HG03439 (cell line): ENCODE measurements around the gene DNMT3A.

Source experiments
- ATAC-seq: cut with Tn5 transposase; IDR thresholded peaks from one replicate; pipeline ENCODE4 v1.9.1; 2021; ENCODE audit warnings: mild to moderate bottlenecking, moderate library complexity; ENCODE audit not compliant: unreplicated experiment

The DNMT3A gene

DNA sequence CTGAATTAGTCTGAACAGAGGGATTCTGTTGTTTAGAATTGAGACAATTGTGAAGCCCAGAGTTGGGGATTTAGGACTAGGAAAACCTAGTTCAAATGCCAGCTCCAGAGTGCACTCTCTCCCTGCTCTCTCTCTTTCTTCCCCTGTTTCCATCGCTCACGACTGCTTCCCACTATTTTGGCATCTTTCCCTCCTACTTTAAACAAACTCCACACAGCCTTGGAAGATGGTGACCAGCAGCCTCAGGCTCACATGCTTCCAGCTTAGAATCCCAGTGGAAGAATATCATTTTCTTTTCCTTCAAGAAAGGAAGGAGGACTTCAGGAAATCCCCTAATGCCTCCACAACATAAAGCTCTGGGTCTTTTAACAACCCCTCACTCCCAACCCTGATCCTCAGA, 6.1 kb upstream of the DNMT3A start:
- ATAC-seq: no peak

DNA sequence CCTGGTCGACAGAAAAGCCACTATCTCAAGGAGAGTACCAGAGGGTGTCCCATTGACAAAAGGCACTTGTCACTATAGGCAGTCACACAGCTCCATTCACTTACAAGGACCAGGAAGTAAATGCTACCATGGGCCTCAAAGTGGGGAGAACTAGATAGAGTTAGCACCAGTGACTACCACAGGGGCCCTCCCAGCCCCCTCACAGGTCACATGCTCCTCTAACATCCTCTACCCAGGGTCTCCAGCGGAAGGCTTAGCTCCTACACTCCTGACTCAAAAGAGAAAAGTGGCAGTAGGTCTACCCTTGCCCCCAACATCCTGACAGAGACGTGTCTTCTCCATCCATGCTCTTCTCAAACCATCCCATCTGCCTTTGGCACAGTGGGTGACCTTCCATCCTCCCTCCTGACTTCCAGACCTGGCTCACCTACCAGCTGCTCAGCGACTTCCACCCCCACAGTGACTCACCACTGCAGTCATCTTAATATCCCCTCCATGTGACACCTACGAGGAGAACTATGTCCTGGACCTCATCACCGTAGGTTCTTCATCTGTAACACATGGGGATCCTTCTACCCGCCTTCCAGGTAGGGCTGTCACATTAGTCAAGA, 5.6 kb upstream of the DNMT3A start:
- ATAC-seq: no peak

DNA sequence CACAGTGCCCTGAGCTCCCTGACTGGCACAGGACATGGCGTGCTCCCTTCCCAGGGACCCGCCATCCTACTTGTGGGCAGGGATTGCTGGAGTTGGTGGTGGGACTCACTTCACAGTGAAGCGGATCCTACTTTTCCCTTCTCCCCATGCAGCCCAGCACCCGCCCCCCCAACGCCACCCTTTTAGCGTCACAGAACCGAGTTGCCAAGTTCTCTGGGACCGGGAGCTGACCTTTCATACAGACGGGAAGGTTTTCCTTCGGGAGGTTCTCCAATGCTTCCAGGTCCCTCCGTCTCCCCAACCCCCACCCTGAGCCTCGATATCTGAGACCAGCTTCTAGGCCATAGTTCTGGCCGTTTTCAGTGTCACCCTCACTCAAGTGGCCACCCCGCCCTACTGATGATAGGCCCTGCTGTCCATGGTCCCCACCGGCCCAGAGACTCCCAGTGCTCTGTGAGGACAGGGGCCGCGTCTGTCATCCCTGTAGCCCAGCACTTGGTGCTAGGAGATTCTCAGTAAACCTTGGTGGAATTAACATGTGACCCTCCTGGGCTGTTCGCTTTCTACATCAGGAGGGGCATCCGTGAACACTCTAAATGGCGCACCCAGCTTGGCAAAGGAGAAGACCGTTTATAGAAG, 1.6 kb upstream of the DNMT3A start:
- ATAC-seq: no peak

DNA sequence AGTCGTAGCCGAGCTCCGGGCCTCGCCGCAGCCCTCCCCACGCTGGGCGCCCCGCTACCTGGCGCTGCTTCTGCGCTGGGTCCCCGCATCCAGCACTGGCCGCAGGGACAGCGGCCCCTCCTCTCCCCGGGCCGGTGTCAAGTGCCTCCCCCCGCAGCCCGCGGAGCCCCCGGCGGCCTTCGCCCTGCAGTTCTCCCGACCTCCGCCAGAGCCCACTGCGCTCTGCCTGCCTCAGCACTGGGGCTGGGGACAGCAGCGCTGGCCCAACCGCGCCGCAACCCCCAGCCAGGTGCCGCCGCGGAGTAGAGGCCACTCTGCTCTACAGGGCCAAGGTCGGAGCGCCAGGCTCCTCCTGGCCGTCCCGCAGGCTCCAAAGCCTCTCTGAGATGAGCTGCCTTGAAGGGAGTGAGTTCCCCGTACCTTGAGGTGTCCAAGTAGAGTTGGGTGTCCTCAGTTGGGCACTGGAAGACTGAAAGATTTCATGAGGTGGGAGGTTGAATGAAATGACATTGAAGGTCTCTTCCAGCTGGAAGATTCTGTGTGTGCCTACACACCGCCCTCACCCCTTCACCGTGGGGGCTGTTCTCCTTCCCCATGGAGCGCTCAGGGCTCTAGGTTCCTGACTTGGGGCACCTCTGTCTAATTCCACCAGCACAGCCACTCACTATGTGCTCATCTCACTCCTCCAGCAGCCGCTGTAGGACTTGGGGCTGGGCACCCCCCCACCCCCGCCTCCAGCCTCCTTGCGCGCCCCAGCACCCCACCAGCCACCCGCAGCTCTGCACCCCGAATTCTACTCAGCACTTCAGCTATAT, 854 bp upstream of the DNMT3A start:
- ATAC-seq: peak; percentile 75

DNA sequence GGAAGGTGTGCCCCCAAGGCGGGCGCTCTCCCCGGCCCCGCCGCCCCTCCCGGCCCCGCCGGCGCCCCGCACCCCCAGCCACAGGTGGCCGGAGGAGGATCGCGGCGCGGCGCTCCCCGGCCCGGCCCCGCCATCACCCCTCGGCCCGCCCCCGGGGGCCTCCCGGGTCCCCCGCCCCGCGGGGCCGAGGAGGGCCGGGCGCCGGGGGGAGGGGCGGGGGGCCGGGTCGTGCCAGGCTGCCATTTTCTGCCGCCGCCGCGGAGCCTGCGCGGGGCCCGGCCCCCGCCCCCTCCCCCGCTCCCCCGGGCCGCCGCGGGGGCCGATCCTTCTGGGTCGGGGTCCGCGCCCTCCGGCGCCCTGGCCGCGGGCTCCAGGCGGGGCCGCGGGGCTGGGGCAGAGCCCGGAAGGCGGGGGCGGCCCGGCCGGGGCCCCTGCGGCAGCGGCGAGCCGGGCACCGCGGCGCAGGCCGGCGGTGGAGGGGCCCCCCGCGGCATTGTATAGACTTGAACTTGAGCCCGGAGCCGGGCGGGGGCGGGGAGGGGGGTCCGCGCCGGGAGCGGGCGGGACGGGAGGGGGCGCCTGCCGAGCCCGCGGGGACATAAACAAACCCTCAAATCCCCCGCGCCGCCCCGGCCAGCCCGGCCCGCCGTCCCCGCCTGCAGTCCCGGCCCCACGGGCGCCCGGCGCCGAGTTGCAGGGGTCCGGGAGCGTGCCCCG, 556 bp downstream of the DNMT3A start:
- peak; percentile 18 for ATAC-seq

DNA sequence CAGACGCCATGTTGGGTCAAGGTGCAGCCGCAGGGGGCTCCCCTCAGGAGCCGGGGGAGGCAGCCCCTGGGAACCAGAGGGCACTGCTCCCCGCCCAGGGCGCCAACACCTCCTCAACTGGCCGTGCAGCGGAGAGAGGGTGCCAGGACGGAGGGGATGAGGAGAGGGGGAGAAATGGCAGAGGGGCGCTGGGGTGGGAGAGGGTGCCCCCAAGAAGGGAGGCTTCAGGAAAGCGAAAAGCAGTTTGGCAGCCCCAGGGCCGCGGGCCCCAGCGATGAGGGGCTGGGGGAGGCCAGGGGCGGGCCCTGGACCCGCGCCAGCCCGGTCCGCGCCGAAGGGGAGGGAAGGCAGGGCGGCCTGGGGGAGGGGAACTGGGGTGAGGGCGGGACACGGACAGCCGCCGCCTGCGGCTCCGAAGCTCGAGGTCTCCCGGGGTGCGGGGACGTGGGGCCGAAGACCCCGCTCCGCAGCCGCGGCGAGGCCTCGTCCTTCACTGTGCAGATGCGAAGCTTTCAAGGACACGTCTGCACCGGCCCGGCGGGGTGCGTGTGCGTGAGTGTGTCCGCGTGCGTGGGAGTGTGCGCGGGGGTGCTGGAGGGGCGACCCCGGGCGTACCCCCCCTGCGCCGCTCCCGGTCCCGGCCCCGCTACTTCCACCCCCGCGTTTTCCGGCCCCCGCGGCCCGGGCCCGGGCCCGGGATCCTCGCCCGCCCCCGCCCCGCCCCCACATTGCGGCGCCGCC, 1.4 kb downstream of the DNMT3A start:
- no peak for ATAC-seq

DNA sequence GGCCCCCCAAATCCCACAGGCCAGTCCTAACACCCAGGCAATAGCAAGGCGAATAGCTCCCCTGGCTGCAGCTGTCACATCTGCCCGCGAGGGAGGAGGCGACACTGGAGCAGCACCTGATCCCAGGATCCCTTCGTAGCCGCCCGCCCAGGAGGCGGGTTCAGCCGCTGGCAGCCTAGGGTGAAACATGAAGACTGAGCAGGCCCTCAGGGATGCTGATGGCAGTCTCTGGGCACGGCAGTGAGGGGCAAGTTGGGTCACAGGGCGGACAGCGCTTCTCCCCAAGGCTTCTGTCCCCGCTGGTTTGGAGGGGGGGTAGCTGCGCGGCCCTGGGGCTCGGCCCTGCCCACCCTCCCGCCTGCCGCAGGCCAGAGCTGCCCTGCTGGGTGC, 1.9 kb downstream of the DNMT3A start:
- ATAC-seq: no peak

DNA sequence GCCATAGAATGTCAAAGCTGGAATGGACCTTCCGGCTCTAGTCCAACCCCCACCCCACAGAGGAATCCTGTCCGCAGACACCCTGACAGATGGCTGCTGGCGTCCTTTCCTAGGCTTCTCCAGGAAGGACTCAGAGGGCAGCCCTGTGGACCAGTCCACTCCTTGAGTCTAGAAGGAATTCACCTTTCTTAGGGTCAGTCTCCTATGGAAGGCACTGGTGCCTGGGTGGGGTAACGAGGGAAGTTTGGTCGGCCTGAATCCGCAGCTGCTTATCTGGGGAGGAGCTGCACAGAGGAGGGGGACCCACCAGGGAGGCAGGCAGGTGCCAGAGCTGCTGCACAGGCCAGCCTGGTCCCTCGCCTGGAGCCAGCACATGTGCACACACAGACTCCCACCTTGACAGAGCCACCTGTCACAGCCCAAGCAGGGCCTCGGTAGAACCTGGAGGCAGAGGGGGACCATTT, 2.5 kb downstream of the DNMT3A start:
- no peak for ATAC-seq

DNA sequence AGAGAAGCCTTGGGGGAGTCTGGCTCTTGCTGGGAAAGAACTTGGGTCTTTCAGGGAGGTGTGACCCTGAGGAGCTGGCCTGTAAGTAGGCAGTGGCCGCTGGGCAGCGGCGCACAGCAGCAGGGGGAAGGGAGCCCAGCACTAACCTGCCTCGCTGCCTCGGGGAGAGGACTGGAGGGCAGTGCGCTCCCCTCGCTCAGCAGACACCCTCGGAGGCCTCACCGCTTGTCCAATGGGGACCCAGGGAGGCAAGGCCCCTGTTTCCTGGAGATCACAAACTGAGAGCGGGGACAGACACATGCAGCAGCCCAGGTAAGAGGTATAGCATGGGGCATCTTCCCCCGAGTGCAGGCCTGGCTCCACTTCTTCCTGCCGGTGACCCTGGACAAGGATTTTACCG, 3.3 kb downstream of the DNMT3A start:
- ATAC-seq: no peak

DNA sequence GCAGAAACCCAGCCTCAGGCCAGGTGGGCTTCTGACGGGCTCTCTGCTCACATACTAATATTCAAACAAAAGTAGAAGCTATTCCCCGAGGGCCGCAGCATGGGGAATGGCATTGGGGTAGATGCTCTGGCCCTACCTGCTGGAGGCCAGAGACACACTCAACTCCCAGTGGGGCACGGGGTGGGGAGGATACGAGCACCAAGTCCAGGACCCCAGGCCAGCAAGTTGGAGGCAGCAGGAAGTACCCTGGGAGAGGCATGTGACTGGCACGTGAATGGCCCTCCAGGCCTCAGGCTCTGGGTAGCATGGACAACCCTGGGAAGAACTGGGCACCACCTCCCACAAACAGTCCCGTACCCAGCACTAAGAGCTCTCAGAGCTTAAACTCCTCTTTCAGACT, 3.8 kb downstream of the DNMT3A start:
- no peak for ATAC-seq

DNA sequence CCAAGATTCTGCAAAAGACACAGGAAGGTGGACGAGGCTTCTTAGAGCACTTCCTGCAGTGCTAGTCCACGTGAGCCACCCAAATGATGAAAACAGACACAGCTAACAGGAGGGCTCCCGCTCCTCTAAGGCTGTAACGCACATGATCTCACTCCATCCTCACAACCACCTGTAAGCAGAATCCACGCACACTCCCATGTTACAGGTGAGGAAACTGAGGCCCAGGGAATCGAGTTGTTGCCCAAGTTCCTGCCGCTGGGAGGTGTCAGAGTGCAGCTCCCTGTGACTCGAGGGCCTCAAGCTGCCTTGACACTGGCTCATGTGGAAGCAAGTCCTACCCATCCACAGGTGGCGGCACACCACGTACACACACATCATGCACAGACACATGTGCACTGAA, 4.4 kb downstream of the DNMT3A start:
- ATAC-seq: no peak

DNA sequence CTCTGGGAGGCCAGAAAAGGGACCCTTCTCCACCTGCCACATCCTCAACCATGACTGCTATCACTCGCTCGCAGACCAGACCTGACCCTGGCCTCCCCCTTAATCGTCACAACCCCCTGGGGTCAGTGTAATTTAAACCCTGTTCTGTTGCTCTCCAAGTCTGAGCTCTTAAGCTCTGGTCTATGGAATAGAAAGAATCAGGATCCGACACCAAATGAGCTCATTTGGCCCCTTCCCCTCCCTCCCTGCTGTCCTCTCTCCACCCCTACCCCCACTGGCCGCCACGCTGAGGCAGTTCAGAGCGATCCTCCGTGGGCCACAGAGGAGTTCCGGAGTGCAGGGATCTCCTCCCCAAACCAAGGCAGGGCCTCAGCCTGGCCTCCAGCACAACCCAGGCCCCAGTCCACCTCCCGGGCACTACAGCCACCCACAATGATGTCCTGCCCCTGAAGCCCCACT, 5.3 kb downstream of the DNMT3A start:
- ATAC-seq: no peak

DNA sequence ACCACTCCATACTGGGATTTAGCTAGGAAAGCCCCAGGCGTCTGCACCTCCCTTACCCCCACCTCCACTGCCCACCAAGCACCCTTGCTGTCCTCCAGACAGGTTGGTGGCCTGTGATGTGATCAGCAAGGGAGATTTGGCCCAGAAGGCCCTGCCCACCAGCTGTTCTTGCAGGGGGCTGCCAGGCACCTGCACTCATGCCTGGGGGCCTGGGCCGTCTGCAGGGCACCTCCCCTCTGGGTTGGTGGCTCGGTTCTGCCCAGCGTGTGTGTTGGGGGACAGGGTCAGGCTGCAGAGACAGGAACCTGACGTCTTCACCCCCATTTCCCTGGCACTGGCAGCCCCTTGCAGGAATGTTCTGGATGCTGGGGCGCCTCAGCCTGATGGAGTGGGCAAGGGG, 5.8 kb downstream of the DNMT3A start:
- no peak for ATAC-seq

DNA sequence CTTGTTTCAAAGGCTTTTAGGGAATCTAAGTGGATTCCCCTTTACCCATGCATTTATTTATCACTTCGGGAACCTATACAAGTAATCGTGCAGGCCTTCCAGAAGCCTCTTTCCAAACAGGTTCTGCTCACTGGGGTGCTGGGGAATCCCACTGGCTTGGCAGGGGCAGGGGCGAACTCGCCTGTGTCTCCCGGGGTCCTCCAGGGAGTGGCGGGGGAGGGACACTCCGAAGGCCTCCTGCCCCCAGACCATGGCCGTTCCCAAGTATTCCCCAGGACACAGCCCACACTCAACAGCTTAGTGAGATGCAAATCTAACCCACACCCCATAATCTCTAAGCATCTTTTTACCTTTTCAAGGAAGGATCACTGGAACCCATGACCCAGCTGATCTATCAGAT, 6.5 kb downstream of the DNMT3A start:
- ATAC-seq: no peak

DNA sequence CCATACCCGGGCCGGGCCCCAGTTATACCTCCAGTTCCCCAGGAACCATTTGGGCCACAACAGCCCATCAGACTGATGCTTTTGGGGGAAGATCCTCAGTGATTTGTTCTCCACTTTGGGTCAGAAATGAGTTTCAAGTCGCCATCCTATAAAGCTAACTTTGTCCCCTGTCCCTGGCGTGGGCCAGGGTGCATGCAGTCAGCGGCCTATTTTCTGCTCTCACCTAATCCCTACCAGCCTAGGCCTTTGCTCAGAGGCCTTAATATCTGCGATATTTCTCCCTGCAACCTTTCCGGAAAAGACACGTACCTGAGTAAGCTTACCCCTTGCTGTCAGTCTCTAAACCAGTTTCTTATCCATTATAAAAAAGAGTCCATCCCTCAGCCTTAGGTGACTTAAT, 7.2 kb downstream of the DNMT3A start:
- ATAC-seq: no peak

DNA sequence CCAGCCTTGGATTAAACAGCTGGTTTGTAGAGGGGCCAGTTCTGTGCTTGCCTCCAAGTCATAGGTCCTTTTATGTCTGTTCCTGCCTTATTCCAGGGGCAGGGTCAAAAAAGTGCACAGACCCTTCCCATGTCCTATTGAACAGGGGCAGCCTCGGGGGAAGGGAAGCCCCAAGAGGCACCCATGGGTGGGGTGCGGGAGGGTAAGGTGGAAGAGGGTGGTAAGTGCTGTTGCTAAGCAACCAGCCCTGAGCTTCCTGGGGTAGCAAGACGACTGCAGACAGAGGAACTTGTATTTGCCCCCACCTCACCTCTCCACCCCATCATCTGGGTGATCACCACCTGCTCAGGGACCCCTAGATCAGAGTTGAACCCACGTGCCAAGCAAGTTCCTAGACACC, 7.7 kb downstream of the DNMT3A start:
- ATAC-seq: no peak

DNA sequence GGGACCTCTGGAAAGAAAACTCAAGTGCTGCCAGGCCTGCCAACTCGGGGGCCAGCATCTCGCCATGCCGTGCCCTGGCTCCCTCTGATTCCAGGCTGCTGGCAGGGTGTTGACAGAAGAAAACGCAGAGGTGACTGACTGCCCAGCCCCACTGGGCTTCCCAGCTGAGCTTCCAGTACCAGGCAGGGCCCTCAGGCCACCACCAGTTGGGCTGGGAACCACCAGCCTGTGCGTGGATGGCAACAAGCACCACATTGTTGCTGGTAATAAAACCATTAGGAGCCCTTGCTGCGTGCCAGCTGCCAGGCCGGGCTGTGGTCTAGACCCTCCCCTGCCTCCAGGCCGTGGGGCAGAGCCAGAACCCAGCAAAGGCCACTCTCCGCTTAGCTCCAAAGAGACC, 9.2 kb downstream of the DNMT3A start:
- ATAC-seq: no peak

DNA sequence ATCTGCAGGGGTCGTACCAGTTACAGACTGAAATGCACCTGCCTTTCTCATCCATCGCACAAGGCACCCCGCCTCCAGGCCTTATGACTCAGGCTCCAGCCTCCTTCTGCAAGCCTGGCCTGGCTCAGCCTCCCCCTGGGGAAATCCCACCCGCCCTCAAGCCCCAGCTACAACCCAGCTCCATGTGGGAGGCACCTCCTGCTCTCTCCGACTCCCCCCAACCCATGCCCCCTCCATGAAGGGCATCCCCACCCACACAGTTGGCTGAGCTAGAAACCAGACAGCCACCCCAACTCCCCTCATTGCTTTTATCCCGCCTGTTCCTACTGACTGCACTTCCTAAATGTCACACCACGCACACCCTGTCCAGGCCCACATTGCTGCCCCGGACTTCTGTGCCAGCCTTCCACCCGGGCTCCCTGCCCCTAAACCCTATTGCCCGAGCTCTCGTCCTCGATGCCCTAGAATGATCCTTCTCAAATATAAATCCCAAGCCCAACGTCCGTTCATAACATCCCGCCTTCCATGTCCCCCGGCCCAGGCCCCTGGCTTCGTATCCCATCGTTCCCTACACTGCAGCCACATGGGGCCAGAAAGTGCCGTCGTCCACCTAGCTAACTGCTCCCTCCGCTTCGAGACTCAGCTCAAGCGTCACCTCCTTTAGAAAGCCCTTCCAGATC, 9.9 kb downstream of the DNMT3A start:
- ATAC-seq: no peak

DNA sequence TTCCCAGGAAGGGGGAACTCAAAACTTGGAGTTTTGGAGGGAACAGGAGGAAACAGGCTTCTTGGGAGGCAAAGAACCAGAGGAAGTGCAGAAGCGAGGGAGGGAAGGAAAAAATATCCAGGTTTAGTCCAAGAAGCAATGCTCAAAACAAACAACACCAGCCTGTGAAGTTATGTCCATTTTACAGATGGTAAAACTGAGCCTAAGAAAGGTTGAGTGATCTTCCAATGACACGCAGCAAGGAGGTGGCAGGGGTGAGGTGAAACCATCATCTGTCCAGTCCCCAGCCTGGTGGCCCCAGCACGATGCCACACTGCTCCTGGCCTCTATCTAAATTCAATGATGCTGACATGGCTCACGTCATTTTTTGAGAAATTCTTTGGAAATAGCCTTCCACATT, 10.8 kb downstream of the DNMT3A start:
- no peak for ATAC-seq

DNA sequence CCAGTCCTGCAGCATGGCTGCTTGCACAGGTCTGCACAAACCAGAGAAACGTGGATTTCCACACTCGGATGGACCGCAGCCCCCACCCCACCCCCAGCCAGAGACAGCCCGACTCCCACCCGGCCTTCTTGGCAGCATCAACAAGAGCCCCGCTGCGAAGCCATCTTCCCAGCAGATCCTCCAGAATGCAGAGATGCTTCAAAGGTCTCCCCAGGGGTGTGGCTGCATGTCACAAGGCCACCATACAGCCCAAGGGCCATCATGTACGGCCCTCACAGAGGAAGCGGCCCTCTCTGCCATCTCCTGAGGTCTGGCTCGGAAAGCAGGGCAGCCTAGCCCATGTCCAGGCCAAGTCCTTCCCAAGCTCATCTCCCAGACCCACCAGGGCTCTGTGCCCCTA, 11.5 kb downstream of the DNMT3A start:
- ATAC-seq: no peak
